GM18517 (cell line): ENCODE measurements around the gene NUP35.
"Not testable (repeated sequence)": the region's sequence is repeated elsewhere in the genome, so short reads cannot be mapped to it uniquely, and the experiment has no call there.

ENCODE experiments used
- ATAC-seq: cut with Tn5 transposase; IDR thresholded peaks from one replicate; pipeline ENCODE4 v1.9.1; 2021; ENCODE audit warnings: mild to moderate bottlenecking, moderate library complexity; ENCODE audit not compliant: unreplicated experiment

Gene NUP35

DNA sequence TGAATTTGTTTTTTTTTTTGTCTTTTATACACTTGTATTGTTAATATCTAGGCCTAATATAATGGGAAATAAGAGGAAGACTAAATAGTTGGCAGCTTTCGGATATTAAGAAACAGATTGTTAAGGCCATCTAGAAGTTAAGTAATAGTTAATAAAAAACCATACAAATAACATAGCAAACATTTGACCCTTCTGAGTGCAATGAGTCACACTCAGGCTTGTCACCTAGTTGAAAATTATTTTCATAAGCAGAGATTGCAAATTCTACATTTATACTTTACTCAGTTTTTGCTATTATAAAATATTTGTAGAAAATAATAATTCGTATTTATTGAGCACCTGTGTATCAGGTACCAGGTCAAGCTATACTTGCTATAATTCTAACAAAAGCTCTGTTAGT lies 2.4 kb downstream of the NUP35 start:
- ATAC-seq: no peak

DNA sequence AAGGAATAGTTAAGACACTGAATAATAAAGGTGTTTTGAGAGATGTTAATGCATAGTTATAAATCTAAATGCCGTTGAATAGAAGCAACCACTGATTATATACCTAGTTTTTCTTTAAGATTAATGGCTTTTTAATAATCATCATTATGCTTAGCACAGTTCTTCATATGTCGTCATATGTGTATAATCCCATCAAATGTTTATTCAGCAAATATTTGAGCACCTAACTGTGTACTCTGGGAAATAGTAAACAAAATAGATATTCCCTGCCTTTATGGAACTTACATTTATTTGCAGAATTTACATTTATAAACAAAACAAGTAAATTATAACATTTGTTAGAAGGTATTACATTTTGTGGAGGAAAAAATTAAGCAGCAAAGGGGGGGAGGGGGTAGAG lies 9.8 kb downstream of the NUP35 start:
- no peak for ATAC-seq

DNA sequence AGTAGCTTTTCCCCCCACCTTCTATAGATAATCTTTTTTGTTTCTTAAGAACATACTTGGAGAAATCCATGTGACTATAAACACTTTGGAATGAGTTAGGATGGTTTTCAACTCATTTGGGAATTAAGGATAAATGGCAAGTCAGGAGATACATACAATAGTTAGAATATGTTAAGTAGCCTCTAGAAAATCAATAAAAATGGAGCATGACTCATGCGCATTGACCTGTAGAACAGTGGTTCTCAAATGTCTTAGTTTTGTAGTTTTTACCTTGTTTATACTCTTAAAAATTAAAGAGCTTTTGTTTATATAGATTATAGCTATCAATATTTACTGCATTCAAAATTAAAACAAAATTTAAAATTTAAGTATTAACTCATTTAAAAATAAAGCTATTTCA lies 24.7 kb downstream of the NUP35 start:
- no peak for ATAC-seq

DNA sequence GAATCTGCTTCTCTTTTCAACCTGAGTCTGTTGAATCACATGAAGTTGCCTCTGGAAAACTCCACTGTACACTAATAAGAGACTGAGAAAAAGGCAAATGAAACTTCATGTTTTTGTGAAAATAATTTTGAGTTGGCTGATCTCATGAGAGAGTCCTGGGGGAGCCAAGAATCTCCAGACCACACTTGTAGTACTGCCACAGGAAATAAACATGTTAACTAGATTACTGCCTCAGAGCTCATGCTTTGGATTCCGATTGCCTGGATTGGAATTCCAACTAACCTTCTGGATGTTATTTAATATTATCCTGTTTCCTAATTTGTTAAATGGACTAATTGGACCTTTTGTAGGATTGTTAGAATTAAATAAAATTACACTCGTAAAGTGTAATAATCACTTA lies 25.2 kb downstream of the NUP35 start:
- no peak for ATAC-seq

DNA sequence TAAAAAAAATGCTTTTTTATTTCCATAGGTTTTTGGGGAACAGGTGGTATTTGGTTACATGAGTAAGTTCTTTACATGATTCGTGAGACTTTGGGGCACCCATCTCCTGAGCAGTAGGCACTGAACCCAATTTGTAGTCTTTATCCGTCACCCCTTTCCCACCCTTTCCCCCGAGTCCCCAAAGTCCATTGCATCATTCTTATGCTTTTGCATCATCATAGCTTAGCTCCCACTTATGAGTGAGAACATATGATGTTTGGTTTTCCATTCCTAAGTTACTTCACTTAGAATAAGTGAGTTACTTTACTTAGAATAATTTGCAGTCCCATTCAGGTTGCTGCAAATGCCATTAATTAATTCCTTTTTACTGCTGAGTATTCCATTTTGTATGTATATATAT lies 28.0 kb downstream of the NUP35 start:
- ATAC-seq: not testable (repeated sequence)

DNA sequence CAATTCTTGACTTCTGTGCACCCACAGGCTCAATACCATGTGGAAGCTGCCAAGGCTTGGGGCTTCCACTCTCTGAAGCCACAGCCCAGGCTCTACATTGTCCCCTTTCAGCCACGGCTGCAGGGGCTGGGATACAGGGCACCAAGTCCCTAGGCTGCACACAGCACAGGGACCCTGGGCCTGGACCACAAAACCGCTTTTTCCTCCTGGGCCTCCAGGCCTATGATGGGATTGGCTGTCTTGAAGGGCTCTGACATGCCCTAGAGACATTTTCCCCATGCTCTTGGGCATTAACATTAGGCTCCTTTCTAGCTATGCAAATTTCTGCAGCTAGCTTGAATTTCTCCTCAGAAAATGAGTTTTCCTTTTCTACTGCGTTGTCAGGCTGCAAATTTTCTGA lies 29.7 kb downstream of the NUP35 start:
- ATAC-seq: no peak

DNA sequence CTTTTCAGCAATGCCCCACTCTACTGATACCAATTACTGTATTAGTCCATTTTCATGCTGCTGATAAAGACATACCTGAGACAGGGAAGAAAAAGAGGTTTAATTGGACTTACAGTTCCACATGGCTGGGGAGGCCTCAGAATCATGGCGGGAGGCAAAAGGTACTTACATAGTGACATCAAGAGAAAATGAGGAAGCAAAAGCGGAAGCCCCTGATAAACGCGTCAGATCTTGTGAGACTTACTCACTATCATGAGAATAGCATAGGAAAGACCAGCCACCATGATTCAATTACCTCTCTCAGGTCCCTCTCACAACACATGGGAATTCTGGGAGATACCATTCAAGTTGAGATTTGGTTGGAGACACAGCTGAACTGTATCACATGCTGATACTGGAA lies 30.5 kb downstream of the NUP35 start:
- ATAC-seq: not testable (repeated sequence)

DNA sequence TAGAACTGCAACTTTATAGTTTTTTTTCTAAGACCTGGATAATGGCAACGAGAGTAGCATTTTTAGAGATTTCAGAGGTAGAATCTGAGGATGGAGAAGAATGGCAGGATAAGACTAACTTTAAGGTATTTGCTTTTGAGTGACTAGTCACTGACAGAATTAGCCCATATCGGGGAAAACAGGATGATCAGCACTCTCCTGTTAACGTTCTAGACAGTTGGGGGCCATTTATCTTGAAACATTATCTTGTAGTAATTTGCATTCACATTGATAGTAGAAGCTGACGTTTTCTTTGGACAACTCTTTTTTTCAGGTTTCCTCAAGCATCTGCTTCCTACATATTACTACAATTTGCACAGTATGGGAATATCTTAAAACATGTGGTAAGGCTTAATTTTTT lies 32.9 kb downstream of the NUP35 start:
- ATAC-seq: no peak

DNA sequence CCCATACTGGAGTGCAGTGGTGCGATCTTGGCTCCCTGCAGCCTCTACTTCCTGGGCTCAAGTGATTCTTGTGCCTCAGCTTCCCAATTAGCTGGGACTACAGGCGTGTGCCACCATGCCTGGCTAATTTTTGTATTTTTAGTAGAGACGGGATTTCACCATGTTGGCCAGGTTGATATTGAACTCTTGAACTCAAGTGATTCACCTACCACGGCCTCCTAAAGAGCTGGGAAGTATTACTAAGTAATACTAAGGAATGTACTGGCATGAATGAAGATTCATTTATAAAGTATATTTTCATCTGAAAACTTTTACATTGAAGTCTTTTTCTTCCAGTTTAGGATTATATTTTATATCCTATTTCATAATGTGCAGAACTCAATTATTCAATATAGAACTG lies 38.1 kb downstream of the NUP35 start:
- ATAC-seq: no peak

DNA sequence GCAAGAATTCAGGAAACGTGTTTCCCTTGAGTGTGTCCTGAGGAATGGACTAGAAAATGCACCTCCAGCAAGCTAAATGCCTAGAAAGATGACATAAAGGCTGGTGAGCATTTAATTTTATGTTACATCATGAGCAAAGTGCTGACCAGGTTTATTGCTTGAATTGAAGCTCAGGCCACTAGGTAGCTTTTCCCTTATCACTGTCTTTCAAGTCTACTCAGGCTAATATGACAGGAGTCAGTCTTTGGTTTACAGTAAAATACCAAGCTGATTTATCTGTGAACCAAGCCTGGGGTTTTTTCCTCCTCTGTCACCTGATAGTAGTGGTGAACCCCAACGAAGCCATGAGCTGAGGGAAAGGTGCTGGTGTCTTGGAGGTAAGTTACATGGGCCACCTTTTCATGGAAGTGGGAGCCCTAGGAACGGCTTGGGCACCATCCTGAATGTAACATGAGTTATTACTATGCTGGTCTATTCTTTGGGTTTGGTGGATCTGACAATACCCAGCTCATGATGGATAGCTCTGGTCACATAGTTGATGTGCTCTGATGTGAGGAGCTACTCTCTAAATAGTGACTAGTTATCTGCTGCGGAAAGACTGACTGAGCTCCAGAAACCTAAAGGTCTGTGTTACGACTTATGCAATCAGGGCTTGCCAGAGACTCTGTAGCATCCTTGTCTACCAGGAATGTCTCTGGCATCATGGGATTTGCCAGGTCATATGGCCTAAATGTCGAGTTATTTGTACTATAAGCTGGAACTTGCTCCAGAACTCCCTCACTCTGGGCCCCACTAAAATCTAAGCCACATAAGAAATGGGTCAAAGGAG lies 39.8 kb downstream of the NUP35 start:
- ATAC-seq: no peak

DNA sequence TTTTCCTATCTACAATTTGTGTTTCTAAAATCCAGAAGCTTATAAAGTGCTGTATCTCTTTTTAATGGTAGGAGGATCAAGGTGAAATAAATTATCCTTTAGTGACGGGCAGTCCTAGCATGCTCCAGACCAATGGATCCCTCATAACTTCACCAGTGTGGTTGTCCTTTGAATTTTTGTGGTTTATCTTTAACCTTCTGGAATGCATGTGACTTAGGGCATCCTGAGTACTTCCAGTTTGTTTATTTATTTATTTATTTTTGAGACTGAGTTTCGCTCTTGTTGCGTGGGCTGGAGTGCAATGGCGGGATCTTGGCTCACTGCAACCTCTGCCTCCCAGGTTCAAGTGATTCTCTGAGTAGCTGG lies 40.4 kb downstream of the NUP35 start:
- ATAC-seq: no peak

DNA sequence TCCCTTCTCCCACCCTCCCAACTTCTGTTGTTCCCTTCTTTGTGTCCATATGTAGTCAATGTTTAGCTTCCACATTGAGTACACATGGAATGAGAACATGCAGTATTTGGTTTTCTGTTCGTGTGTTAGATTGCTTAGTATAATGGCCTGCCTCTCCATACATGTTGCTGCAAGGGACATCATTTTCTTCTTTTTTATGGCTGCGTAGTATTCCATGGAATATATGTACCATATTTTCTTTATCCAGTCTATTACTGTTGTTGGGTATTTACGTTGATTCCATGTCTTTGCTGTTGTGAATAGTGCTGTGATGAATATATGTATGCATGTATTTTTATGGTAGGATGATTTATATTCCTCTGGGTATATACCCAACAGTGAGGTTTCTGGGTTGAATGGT lies 42.0 kb downstream of the NUP35 start:
- ATAC-seq: no peak

DNA sequence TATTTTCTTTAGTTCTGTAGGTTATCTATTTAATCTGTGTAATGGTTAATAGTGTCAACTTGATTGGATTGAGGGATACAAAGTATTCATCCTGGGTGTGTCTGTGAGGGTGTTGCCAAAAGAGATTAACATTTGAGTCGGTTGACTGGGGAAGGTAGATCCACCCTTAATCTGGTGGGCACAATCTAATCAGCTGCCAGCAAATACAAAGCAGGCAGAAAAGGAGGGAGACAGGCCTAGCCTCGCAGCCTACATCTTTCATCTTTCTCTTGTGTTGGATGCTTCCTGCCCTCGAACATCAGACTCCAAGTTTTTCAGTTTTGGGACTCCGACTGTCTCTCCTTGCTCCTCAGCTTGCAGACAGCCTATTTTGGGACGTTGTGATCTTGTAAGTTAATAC lies 42.7 kb downstream of the NUP35 start:
- ATAC-seq: not testable (repeated sequence)

DNA sequence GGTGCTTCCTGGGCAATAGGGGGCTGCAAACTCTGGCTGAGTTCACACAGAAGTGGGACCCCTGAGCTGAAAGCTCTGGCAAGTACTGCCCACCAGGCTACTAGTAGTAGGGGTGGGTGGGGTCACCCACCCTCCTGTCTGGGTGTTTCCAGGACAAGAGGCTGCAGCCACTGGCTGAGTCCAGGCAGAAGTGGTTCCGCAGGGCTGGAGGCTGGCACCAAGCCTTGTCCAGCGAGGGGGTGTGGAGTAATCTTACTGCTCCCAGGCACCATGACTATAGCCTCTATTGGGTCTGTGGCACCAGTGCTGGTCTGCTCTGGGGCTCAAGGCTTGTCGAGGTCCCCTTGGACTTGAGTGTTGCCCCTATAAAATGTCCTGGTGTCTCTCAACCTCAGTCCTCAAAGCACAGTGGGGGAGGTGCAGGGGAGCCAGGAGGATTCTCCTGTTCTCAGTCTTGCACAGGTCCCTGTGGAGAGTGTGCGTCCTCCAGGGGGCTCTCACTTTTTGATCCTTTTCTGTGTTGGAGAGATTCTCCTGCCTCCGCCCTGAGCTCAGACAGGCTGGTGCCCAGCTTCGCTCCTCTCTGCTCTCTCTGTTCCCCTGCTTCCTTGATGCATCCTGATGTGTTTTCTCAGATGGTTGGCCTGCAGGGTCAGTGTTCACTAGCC lies 48.1 kb downstream of the NUP35 start:
- no peak for ATAC-seq

DNA sequence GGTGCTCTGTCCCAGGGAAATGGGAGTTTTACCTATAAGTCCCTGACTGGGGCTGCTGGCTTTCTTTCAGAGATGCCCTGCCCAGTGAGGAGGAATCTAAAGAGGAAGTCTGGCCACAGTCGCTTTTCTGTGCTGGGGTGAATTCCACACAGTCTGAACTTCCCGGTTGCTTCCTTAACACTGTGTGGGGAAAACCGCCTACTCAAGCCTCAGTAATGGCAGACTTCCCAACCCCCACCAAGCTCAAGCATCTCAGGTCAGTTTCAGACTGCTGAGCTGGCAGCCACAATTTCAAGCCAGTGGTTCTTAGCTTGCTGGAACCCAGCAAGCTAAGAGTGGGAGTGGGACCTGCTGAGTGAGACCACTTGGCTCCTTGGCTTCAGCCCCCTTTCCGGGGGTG lies 54.9 kb downstream of the NUP35 start:
- no peak for ATAC-seq

DNA sequence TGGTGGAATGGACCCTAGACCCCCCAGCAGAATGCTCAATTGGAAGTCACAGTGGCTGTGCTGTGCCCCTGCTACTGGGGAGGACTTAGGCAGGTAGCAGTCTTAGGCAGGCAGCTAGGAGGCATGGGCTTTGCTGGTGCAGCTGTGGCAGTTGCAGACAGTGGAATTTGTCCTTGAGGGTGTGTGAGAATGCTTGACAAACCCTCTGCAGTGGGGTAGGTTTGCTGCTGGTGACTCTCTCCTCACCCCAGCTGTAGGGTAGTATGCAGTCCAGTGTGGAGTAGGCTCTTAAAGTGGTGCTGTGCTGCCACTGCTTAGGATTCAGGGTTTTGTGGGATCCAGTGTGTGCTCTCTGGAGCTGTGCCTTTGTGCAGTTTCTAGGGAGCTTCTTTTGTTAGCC lies 61.3 kb downstream of the NUP35 start:
- ATAC-seq: no peak

DNA sequence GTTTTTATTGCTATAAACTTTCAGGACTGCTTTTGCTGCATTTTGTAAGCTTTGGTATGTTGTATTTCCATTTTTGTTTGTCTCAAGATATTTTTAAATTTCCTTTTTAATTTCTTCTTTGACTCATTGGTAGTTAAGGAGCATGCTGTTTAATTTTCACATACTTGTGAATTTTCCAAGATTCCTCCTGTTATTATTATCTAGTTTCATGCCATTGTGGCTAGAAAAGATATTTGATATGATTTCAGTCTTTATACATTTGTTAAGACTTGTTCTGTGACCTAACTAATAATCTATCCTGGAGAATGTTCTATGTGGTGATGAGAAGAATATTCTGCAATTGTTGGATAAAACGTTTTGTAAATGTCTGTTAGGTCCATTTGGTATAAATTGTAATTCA lies 62.1 kb downstream of the NUP35 start:
- ATAC-seq: no peak

DNA sequence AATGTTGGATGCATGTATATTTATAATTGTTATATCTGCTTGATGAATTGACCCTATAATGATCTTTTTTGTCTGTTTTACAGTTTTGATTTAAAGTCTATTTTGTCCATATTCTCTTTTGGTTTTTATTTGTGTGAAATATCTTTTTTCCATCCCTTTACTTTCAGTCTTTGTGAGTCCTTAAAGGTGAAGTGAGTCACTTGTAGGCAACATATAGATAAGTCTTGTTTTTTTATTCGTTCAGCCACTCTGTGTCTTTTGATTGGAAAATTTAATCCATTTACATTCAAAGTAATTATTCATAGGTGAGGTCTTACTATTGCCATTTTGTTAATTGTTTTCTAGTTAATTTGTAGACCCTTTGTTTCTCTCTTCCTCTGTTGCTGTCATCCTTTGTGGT lies 62.5 kb downstream of the NUP35 start:
- ATAC-seq: no peak

DNA sequence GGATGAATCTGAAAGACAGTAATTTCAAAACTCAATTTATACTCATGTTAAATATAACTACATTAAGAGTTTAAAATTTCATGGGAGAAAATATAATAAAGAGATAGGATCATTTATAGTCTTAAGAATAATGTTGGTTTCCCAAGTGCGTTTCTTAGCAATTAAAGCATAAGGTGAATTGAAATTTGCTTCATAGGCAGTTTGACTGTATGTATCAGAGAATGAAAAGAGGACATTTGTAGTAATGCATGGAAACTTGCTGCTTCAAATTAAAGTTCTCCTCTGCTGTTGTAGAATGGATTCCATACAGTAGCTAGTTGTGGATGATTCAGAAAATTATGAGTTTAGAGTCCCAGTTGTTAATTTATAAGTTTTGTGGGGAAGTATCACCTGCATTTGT lies 68.1 kb downstream of the NUP35 start:
- no peak for ATAC-seq

DNA sequence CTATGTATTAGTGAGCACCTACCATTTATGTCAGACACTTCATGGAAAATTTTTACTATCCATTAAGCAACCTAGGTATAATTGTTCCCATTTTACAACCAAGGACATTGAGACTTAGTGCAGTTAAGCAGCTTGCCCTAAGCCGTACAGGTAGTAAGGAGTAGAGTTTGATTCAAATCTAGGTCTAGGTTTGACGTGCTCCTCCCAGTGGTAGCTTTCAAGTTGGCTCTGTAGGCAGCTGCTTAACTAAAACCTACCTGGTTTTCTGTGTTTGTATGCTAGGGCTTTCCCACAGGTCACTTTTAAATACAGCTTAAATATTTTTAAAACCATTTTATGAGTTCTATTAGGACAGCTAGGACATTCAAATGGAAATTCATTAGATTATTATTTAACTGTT lies 69.7 kb downstream of the NUP35 start:
- no peak for ATAC-seq

DNA sequence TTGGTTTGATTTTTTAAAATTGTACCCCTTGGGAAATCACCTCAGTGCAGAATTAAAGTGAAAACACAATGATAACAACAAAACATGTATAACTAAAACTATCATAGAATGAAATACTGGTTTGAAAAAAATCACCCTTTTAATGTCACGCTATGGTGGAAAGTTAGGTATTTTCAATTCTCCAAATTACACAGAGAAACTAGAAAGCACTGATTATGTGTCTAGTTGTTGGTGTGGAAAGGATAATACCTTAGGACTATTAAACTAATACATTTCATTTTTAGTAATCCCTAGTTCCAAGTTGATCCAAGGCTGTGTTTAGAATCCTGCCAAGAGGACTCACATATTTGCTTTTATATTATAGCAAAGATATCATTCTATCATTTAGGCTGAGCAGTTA lies 71.2 kb downstream of the NUP35 start:
- no peak for ATAC-seq

DNA sequence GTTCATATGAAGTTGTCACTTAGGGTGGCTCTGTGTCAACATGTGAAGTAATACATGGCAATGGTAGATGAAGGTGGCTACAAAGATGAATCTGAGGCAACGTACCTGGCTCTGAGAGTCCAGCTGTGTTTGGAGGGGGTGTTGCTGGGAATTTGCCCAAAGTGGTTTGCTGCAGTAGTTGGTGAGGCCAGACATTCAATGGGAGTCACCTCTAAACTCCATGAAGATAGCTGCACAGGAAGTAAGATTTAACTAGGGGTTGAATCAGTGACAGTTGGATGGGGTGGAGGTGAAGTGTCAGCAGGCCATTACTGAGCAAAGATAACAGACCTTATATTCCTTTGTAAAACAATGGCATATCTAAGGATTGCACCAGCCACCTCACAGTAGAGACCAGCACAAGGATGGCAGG lies 71.8 kb downstream of the NUP35 start:
- no peak for ATAC-seq

DNA sequence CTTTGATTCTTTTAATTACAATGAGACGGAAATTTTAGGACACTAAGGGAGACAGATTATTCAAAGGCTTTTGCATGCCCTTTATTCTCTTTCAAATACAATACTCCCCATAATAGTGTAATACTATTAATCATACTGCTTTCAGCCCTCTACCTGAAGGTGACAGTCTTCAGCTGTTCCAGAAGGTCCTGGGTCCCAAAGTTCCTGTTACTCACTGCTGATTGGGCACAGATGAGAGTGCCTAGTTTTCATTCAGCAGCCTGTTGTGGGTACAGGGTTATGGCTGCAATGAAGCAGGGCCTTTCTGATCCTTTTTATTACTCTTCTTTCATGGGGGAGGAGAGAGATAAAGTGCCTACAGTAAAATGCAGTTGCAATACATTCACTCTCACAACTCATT lies 80.2 kb downstream of the NUP35 start:
- ATAC-seq: no peak
